B cell (primary cell): ENCODE data around the gene RNF215. TPM values are rescaled to one million over a fixed set of nuclear protein-coding genes. Genes with fewer than 3 reads are reported as not detected.

Experiments
- ATAC-seq: fragments of 200-7000 bp; cut with Tn5 transposase; one replicate; pipeline ENCODE4 v1.10.0; 2021; ENCODE audit warnings: low read depth, mild to moderate bottlenecking, moderate number of reproducible peaks, moderate library complexity
- CTCF ChIA-PET: fragments of 350-600 bp; sonication (Branson Sonifier 250); formaldehyde crosslinking; loops from one replicate; lab custom pipeline; 2021; ENCODE audit warnings: antibody characterized with exemption, inconsistent platforms; lab: Charles Lee
- POLR2A ChIA-PET: fragments of 350-600 bp; sonication (Branson Sonifier 250); formaldehyde crosslinking; loops from one replicate; lab custom pipeline; 2021; ENCODE audit warnings: antibody characterized with exemption; lab: Charles Lee
- DNase-seq: peaks from one replicate; pipeline ENCODE4 v3.0.0; 2013
- H2AFZ ChIP-seq: 2 replicates; pipeline ENCODE4 v1.6.1; 2012; ENCODE audit warnings: mild to moderate bottlenecking, low read depth, low read length; ENCODE audit not compliant: insufficient read depth, poor library complexity, severe bottlenecking
- H3K27ac ChIP-seq, 2 donors: 1 replicate in 1 of 2; 2 replicates in 1 of 2; pipeline ENCODE4 v1.5.1; 2012 to 2013; ENCODE audit warnings: low read length in 2 of 2, mild to moderate bottlenecking in 2 of 2, moderate library complexity in 1 of 2
- H3K27me3 ChIP-seq, 4 experiments: fragments of 200-600 bp in 1 of 4; sonication (generic) in 1 of 4; replicated peaks in 1 of 4; 1 replicate in 2 of 4; 2 replicates in 2 of 4; pipeline versions ENCODE4 v1.6.1 to v1.7.0; 2013 to 2016; ENCODE audit warnings: low read length in 3 of 4, mild to moderate bottlenecking in 2 of 4, mixed read lengths in 1 of 4, moderate library complexity in 1 of 4; ENCODE audit not compliant: insufficient read depth in 4 of 4, control insufficient read depth in 3 of 4; ENCODE audit errors: control extremely low read depth in 1 of 4
- H3K36me3 ChIP-seq, 2 experiments: replicated peaks in 1 of 2; 1 replicate in 1 of 2; 2 replicates in 1 of 2; pipeline versions ENCODE4 v1.6.1 to v1.7.1; 2013; ENCODE audit warnings: low read length in 1 of 2; ENCODE audit not compliant: insufficient read depth in 2 of 2, control insufficient read depth in 1 of 2; ENCODE audit errors: control extremely low read depth in 1 of 2, extremely low read depth in 1 of 2
- H3K4me1 ChIP-seq, 2 donors: fragments of 200-600 bp in 1 of 2; sonication (generic) in 1 of 2; 1 replicate in 1 of 2; 2 replicates in 1 of 2; pipeline versions ENCODE4 v1.5.1 to v1.6.1; 2013 to 2017; ENCODE audit warnings: low read length in 2 of 2; ENCODE audit not compliant: control insufficient read depth in 2 of 2, insufficient read depth in 2 of 2
- H3K4me2 ChIP-seq: replicated peaks from 2 replicates; pipeline ENCODE3; 2012; ENCODE audit warnings: mild to moderate bottlenecking, low read depth, low read length; ENCODE audit not compliant: poor library complexity, severe bottlenecking
- H3K4me3 ChIP-seq, 5 experiments: fragments of 200-600 bp in 1 of 5; sonication (generic) in 1 of 5; 1 replicate in 3 of 5; 2 replicates in 2 of 5; pipeline versions ENCODE4 v1.5.1 to v1.7.0; 2011 to 2016; ENCODE audit warnings: low read length in 4 of 5, mild to moderate bottlenecking in 4 of 5, low read depth in 2 of 5, control low read depth in 1 of 5, moderate library complexity in 1 of 5; ENCODE audit not compliant: insufficient read depth in 1 of 5; ENCODE audit errors: control extremely low read depth in 1 of 5, extremely low read depth in 1 of 5
- H3K79me2 ChIP-seq: fragments of 200-600 bp; sonication (generic); one replicate; pipeline ENCODE4 v1.6.0; 2016; ENCODE audit warnings: low read length; ENCODE audit not compliant: control insufficient read depth, insufficient read depth
- H3K9ac ChIP-seq: fragments of 200-600 bp; sonication (generic); 2 replicates; pipeline ENCODE4 v1.6.1; 2017; ENCODE audit warnings: mild to moderate bottlenecking, low read length, moderate library complexity
- H3K9me3 ChIP-seq, 3 donors: one replicate each; pipeline versions ENCODE4 v1.6.1 to v1.7.1; 2013; ENCODE audit warnings: low read length in 2 of 3; ENCODE audit not compliant: control insufficient read depth in 2 of 3, insufficient read depth in 1 of 3; ENCODE audit errors: control extremely low read depth in 1 of 3
- H4K20me1 ChIP-seq: 2 replicates; pipeline ENCODE4 v1.6.0; 2012; ENCODE audit warnings: mild to moderate bottlenecking, low read length; ENCODE audit not compliant: insufficient read depth, control insufficient read depth, poor library complexity, severe bottlenecking
- H3K27ac Mint-ChIP-seq: one replicate; pipeline ENCODE4 v1.8.0; 2021; ENCODE audit warnings: mixed read lengths
- H3K27me3 Mint-ChIP-seq: one replicate; pipeline ENCODE4 v1.8.0; 2021; ENCODE audit warnings: mixed read lengths
- H3K4me1 Mint-ChIP-seq: one replicate; pipeline ENCODE4 v1.8.0; 2021; ENCODE audit warnings: mixed read lengths
- H3K4me3 Mint-ChIP-seq: one replicate; pipeline ENCODE4 v1.8.0; 2021; ENCODE audit warnings: mixed read lengths
- H3K9me3 Mint-ChIP-seq: one replicate; pipeline ENCODE4 v1.8.0; 2022; ENCODE audit warnings: mixed read lengths; ENCODE audit not compliant: insufficient read depth
- CTCF ChIP-seq: fragments of 200-600 bp; IDR thresholded peaks from one replicate; pipeline ENCODE4 v1.8.0; 2022; ENCODE audit warnings: antibody characterized with exemption, mild to moderate bottlenecking
- EZH2 ChIP-seq: IDR thresholded peaks from 2 replicates; pipeline ENCODE4 v1.6.1; 2012; ENCODE audit warnings: borderline replicate concordance, low read depth, mild to moderate bottlenecking, moderate library complexity, low read length; ENCODE audit not compliant: insufficient read depth, poor library complexity, severe bottlenecking
- WGBS: methylation state at CpG from one replicate; pipeline ENCODE4 v1.1.5; 2013; ENCODE audit warnings: missing lambda C conversion rate; ENCODE audit not compliant: insufficient coverage; 5-methylcytosine and 5-hydroxymethylcytosine counted together
- intact Hi-C: fragments of 100-400 bp; cut with micrococcal nuclease; formaldehyde crosslinking; loops from one replicate; pipeline ENCODE4 v1.10.0; 2022
- polyA plus RNA-seq: library from polyadenylated mRNA; depleted of rRNA; stranded (reverse); fragments of >200 nt; gene quantifications from 2 replicates; pipeline ENCODE4 v1.2.3, GENCODE V29; 2012
- total RNA-seq, 2 donors: library from RNA; stranded (reverse); fragments of 120-200 nt in 1 of 2; gene quantifications; 1 replicate in 1 of 2; 2 replicates in 1 of 2; pipeline versions ENCODE4 v1.2.3 to v1.2.4, GENCODE V29; 2013 to 2022

The RNF215 gene
- total and polyA plus RNA-seq, 2 donors (not counting 1 experiment from before 2014, with no cell fraction given), result 8.8 to 18.6 TPM

GRCh38 chr22:30373331-30374325, 13.6 kb downstream of the RNF215 start:
- Histone ChIP-seq H3K27me3 (no peaks in the 10 kb centered on the region), H3K4me1 (no peaks in the 10 kb centered on the region), H3K27ac (no peak overlapping the region), H3K4me2 (no peak overlapping the region), H3K9me3 (no peaks in the 10 kb centered on the region), H3K79me2 (no peaks in the 10 kb centered on the region), H4K20me1 (no peaks in the 10 kb centered on the region), H2AFZ (no peak overlapping the region), H3K36me3 (no peaks in the 10 kb centered on the region), H3K4me3 (no peak overlapping the region), H3K9ac (no peak overlapping the region)
- ChIA-PET CTCF (interaction anchor here (1.7 to 2.7 kb wide), 2 partner anchors 15 to 86 kb away, joined by 6 to 8 read pairs; no protein-coding TSS in a partner anchor), POLR2A (no interaction called here)
- TF ChIP-seq CTCF (no peak), EZH2 (no peak)
- intact Hi-C loops, result no loop called here
- DNase-seq (no peak), ATAC-seq (no peak)
- H3K27ac Mint-ChIP-seq, result no peak overlapping the region
- no peaks in the 10 kb centered on the region for H3K4me1 Mint-ChIP-seq
- 94% methylated on average over 33 of the region's 33 CpGs for WGBS
- no peaks in the 10 kb centered on the region for H3K9me3 Mint-ChIP-seq
- no peak overlapping the region for H3K4me3 Mint-ChIP-seq
- no peaks in the 10 kb centered on the region for H3K27me3 Mint-ChIP-seq

GRCh38 chr22:30372915-30373314, 14.3 kb downstream of the RNF215 start:
- Histone ChIP-seq H2AFZ (no peak overlapping the region), H3K27me3 (no peaks in the 10 kb centered on the region), H3K4me1 (no peaks in the 10 kb centered on the region), H3K9ac (no peak overlapping the region), H3K9me3 (no peaks in the 10 kb centered on the region), H3K79me2 (no peaks in the 10 kb centered on the region), H4K20me1 (no peaks in the 10 kb centered on the region), H3K36me3 (no peaks in the 10 kb centered on the region), H3K27ac (no peak overlapping the region), H3K4me3 (no peak overlapping the region), H3K4me2 (no peak overlapping the region)
- intact Hi-C loops, result no loop called here
- WGBS, result 87% methylated on average over 5 of the region's 8 CpGs
- no peaks in the 10 kb centered on the region for H3K27me3 Mint-ChIP-seq
- H3K4me1 Mint-ChIP-seq, result no peaks in the 10 kb centered on the region
- H3K27ac Mint-ChIP-seq, result no peak overlapping the region
- DNase-seq, result no peak
- TF ChIP-seq EZH2 (no peak), CTCF (no peak)
- ChIA-PET POLR2A (no interaction called here), CTCF (interaction anchor here (2.7 kb wide), 1 partner anchor 85 kb away, joined by 8 read pairs; no protein-coding TSS in a partner anchor)
- H3K4me3 Mint-ChIP-seq, result no peak overlapping the region
- H3K9me3 Mint-ChIP-seq, result no peaks in the 10 kb centered on the region
- no peak for ATAC-seq
